ENCODE results near the gene AQP4.

The AQP4 gene

GRCh38 chr18:26865557-26865956 is at the start of gene AQP4:
AQP4 (minus strand) TSS chr18:26865707; CDS start chr18:26865689, 18 bp downstream.
- DNase-seq (ENCODE audit: extremely low spot score) = peak; percentile 54
- CTCF ChIA-PET = interaction anchor here (0.7 kb wide), 2 partner anchors 38 to 650 kb away, joined by 3 to 4 read pairs; no protein-coding TSS in a partner anchor

DNA sequence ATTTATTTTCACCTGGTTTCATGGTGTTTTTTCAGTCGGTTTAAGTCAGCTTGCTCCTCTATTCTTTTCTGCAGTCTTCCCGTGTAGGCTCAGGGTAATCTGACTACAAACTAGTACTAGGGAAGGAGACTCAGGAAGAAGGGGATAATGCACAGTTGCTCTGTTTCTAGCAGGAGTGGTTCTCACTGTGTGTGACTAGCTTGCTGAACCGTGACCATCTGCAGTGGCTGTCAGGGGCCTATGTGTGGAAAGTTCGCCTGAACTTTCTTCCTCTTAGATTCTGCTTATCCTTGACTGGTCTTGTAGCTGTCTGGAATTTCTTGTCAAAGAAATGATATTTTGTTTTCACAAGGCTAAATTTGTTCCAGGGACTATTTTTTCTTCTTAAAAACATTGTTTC is 46.3 kb upstream of the AQP4 start:
- TF ChIP-seq SP1 (IDR thresholded peaks at IDR 0.05) = no peak
- no peak for TF ChIP-seq LEF1 (IDR thresholded peaks at IDR 0.05; ENCODE audit: borderline replicate concordance)
- no peak for TF ChIP-seq FOXA1 (IDR thresholded peaks at IDR 0.05)
- no peak for TF ChIP-seq FOXM1 (IDR thresholded peaks at IDR 0.05; ENCODE audit: borderline replicate concordance)
- no peak for TF ChIP-seq FOXK2 (IDR thresholded peaks at IDR 0.05)
- no peak for TF ChIP-seq CTBP1 (IDR thresholded peaks at IDR 0.05; ENCODE audit: borderline replicate concordance)
- no peak for TF ChIP-seq NFRKB (IDR thresholded peaks at IDR 0.05)
- TF ChIP-seq SUZ12 (IDR thresholded peaks at IDR 0.05) = no peak
- no peak for TF ChIP-seq HDGF (IDR thresholded peaks at IDR 0.05; ENCODE audit: borderline replicate concordance)
- TF ChIP-seq ZNF384 (IDR thresholded peaks at IDR 0.05) = no peak
- TF ChIP-seq L3MBTL2 (conservative IDR thresholded peaks at IDR 0.05) = no peak
- TF ChIP-seq BHLHE40 (IDR thresholded peaks at IDR 0.05; ENCODE audit: borderline replicate concordance) = no peak
- TF ChIP-seq, protein P1, sequence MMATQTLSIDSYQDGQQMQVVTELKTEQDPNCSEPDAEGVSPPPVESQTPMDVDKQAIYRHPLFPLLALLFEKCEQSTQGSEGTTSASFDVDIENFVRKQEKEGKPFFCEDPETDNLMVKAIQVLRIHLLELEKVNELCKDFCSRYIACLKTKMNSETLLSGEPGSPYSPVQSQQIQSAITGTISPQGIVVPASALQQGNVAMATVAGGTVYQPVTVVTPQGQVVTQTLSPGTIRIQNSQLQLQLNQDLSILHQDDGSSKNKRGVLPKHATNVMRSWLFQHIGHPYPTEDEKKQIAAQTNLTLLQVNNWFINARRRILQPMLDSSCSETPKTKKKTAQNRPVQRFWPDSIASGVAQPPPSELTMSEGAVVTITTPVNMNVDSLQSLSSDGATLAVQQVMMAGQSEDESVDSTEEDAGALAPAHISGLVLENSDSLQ (IDR thresholded peaks at IDR 0.05) = no peak
- no peak for TF ChIP-seq TARDBP (IDR thresholded peaks at IDR 0.05)
- no peak for TF ChIP-seq ARNT (IDR thresholded peaks at IDR 0.05)
- ChIA-PET POLR2A (no interaction called here), CTCF (no interaction called here)
- DNase-seq (ENCODE audit: extremely low spot score) = no peak

More at GRCh38 chr18:26865557-26865956, at the start of gene AQP4:
- POLR2A ChIA-PET = interaction anchor here (0.7 kb wide), 1 partner anchor 1700 kb away, joined by 3 read pairs; no protein-coding TSS in a partner anchor
- TF ChIP-seq ARNT (IDR thresholded peaks at IDR 0.05) = no peak
- peak; percentile 75 for TF ChIP-seq L3MBTL2 (conservative IDR thresholded peaks at IDR 0.05)
- TF ChIP-seq, protein P1 (IDR thresholded peaks at IDR 0.05) = peak; percentile 92

DNA sequence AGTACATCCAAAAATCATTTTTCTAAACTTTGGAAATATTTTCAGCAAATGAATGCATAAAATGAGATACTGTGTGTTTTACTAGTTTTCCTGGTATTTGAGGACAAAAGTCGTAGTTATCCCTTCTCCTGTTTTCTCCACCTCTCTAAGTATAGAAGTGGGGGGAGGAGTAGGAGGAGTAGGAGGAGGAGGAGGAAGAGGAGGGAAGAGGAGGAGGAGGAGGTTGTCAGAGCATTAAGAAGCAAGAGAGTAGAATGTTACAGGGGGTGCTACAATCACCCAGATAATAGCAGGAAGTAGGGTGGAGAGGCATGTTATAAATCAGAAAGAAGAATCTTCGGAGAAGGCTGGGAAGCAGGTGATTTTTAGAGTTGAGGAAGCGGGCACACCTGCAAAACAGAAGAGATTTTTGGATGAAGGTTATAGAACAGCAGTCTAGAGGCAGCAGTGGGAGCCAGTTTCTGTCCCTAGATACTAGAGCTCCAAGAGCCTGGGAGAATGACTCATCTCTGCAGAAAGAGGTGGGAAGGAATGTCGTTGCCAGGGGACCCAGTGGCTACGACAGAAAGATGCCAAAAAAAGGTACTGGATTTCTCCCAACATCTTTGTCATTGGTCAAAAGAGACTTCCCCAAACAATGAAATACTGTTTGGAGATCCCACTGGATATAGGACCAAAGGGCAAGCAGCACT is 44.2 kb upstream of the AQP4 start:
- POLR2A ChIA-PET = no interaction called here
- DNase-seq (ENCODE audit: extremely low spot score) = no peak
- TF ChIP-seq ELF4 (IDR thresholded peaks at IDR 0.05) (no peak), FOXA1 (IDR thresholded peaks at IDR 0.05) (no peak), HDGF (IDR thresholded peaks at IDR 0.05; ENCODE audit: borderline replicate concordance) (no peak), NFRKB (IDR thresholded peaks at IDR 0.05) (no peak), FOXM1 (IDR thresholded peaks at IDR 0.05; ENCODE audit: borderline replicate concordance) (no peak), LEF1 (IDR thresholded peaks at IDR 0.05; ENCODE audit: borderline replicate concordance) (no peak), BHLHE40 (IDR thresholded peaks at IDR 0.05; ENCODE audit: borderline replicate concordance) (no peak), SP1 (IDR thresholded peaks at IDR 0.05) (no peak), L3MBTL2 (conservative IDR thresholded peaks at IDR 0.05) (no peak), FOXK2 (IDR thresholded peaks at IDR 0.05) (no peak), ZNF384 (IDR thresholded peaks at IDR 0.05) (no peak), ARNT (IDR thresholded peaks at IDR 0.05) (no peak), TARDBP (IDR thresholded peaks at IDR 0.05) (no peak), SUZ12 (IDR thresholded peaks at IDR 0.05) (no peak), CTBP1 (IDR thresholded peaks at IDR 0.05; ENCODE audit: borderline replicate concordance) (no peak)
- TF ChIP-seq, protein P1 (IDR thresholded peaks at IDR 0.05) = no peak
- CTCF ChIA-PET = no interaction called here

GRCh38 chr18:26908906-26909305 is 43.4 kb upstream of the AQP4 start:
- no peak for DNase-seq (ENCODE audit: extremely low spot score)
- ChIA-PET POLR2A (no interaction called here), CTCF (no interaction called here)
- TF ChIP-seq L3MBTL2 (conservative IDR thresholded peaks at IDR 0.05) = no peak
- TF ChIP-seq FOXK2 (IDR thresholded peaks at IDR 0.05) = no peak
- TF ChIP-seq, protein P1 (IDR thresholded peaks at IDR 0.05) = no peak
- no peak for TF ChIP-seq HDGF (IDR thresholded peaks at IDR 0.05; ENCODE audit: borderline replicate concordance)
- TF ChIP-seq TARDBP (IDR thresholded peaks at IDR 0.05) = no peak
- no peak for TF ChIP-seq ARNT (IDR thresholded peaks at IDR 0.05)
- TF ChIP-seq FOXM1 (IDR thresholded peaks at IDR 0.05; ENCODE audit: borderline replicate concordance) = no peak
- no peak for TF ChIP-seq SP1 (IDR thresholded peaks at IDR 0.05)
- no peak for TF ChIP-seq CTBP1 (IDR thresholded peaks at IDR 0.05; ENCODE audit: borderline replicate concordance)
- no peak for TF ChIP-seq BHLHE40 (IDR thresholded peaks at IDR 0.05; ENCODE audit: borderline replicate concordance)
- no peak for TF ChIP-seq FOXA1 (IDR thresholded peaks at IDR 0.05)
- no peak for TF ChIP-seq ELF4 (IDR thresholded peaks at IDR 0.05)
- TF ChIP-seq LEF1 (IDR thresholded peaks at IDR 0.05; ENCODE audit: borderline replicate concordance) = no peak
- TF ChIP-seq ZNF384 (IDR thresholded peaks at IDR 0.05) = no peak
- no peak for TF ChIP-seq NFRKB (IDR thresholded peaks at IDR 0.05)
- TF ChIP-seq SUZ12 (IDR thresholded peaks at IDR 0.05) = no peak

DNA sequence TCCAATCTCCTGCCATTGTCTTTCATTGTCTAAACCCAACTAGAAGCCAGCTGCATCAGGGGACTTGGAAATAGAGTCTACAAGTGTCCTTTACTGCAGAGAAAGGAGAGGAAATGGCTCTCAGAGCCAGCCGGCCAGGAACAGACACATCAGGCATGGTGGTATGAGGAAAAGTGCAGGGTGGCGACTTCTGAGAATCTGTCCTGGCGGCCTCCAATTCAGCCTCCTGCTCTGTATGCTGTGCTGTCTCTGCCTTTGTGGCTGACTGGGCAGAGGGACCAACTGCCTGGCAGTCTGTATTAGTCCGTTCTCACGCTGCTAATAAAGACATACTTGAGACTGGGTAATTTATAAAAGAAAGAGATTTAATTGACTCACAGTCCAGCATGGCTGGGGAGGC is 36.8 kb upstream of the AQP4 start:
- ChIA-PET POLR2A (no interaction called here), CTCF (no interaction called here)
- DNase-seq (ENCODE audit: extremely low spot score) = no peak
- TF ChIP-seq ELF4 (IDR thresholded peaks at IDR 0.05) (no peak), ARNT (IDR thresholded peaks at IDR 0.05) (no peak), FOXM1 (IDR thresholded peaks at IDR 0.05; ENCODE audit: borderline replicate concordance) (no peak), ZNF384 (IDR thresholded peaks at IDR 0.05) (no peak), HDGF (IDR thresholded peaks at IDR 0.05; ENCODE audit: borderline replicate concordance) (no peak)

All from HEK293T (cell line).